Karpas-422 (cell line): Measurements from ENCODE around the gene STK4. TPM values are rescaled to one million over a fixed set of nuclear protein-coding genes. Genes with fewer than 3 reads are reported as not detected.
A peak's percentile ranks its signal among the peaks of the same experiment; 100 is the strongest.

ENCODE experiments used
- DNase-seq: peaks from one replicate; pipeline ENCODE4 v3.0.0-alpha.2; 2015
- H2AFZ ChIP-seq: fragments of 200-600 bp; sonication (generic); 2 replicates; pipeline ENCODE4 v1.6.1; 2014; ENCODE audit warnings: antibody characterized with exemption, low read length, mixed read lengths
- H3K27ac ChIP-seq: fragments of 200-600 bp; sonication (generic); 2 replicates; pipeline ENCODE4 v1.5.1; 2014; ENCODE audit warnings: mild to moderate bottlenecking, low read length, moderate library complexity
- H3K27me3 ChIP-seq: fragments of 200-600 bp; sonication (generic); 2 replicates; pipeline ENCODE4 v1.6.1; 2014; ENCODE audit warnings: low read length, mixed read lengths
- H3K36me3 ChIP-seq: fragments of 200-600 bp; sonication (generic); 2 replicates; pipeline ENCODE4 v1.6.1; 2014; ENCODE audit warnings: low read length, mixed read lengths; ENCODE audit not compliant: insufficient read depth
- H3K4me1 ChIP-seq: fragments of 200-600 bp; sonication (generic); 2 replicates; pipeline ENCODE4 v1.6.1; 2014; ENCODE audit warnings: mild to moderate bottlenecking, low read length, mixed read lengths
- H3K4me2 ChIP-seq: fragments of 200-600 bp; sonication (generic); 2 replicates; pipeline ENCODE4 v1.6.1; 2014; ENCODE audit warnings: low read length, low read depth, mild to moderate bottlenecking; ENCODE audit not compliant: poor library complexity, severe bottlenecking
- H3K4me3 ChIP-seq: fragments of 200-600 bp; sonication (generic); 2 replicates; pipeline ENCODE4 v1.5.1; 2014; ENCODE audit warnings: mild to moderate bottlenecking, antibody characterized with exemption, low read length, mixed read lengths
- H3K79me2 ChIP-seq: fragments of 200-600 bp; sonication (generic); 2 replicates; pipeline ENCODE4 v1.6.1; 2014; ENCODE audit warnings: mild to moderate bottlenecking, low read length, mixed read lengths
- H3K9ac ChIP-seq: fragments of 200-600 bp; sonication (generic); 2 replicates; pipeline ENCODE4 v1.6.0; 2014; ENCODE audit warnings: low read length
- H3K9me2 ChIP-seq: fragments of 200-600 bp; sonication (generic), shearing (Covaris generic); replicated peaks from 2 replicates; pipeline ENCODE4 v1.6.0; 2014; ENCODE audit warnings: mild to moderate bottlenecking, low read length, moderate library complexity; ENCODE audit not compliant: insufficient read depth
- H3K9me3 ChIP-seq: fragments of 300-700, 200-600 bp; sonication (generic); 2 replicates; pipeline ENCODE4 v1.6.1; 2014; ENCODE audit warnings: low read length, mixed read lengths
- H4K20me1 ChIP-seq: fragments of 200-600 bp; sonication (generic); 2 replicates; pipeline ENCODE4 v1.6.1; 2014; ENCODE audit warnings: mild to moderate bottlenecking, antibody characterized with exemption, low read length, low read depth; ENCODE audit not compliant: insufficient read depth
- total RNA-seq: library from RNA; depleted of rRNA; stranded (reverse); fragments of >200 nt; shearing (Covaris generic); gene quantifications from 2 replicates; pipeline ENCODE4 v1.2.3, GENCODE V29; 2014; ENCODE audit warnings: low replicate concordance

Gene STK4
- total RNA-seq, 1 experiment from 2014 or later = 89.0 TPM

DNA sequence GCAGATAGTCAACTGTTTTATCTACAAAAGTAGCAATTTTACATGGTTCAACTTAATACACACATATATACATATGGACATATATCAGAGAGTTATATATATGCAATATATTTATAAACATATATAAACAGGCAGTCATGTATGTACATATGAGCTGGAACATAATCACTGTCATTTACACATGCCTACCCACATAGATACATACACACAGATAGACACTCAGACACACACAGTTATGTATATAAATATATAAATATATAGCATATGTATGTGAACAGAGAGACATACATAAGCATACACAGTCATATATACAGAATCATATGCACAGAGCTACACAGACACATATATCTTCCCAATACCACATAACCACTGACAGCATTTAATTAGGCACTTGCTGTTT, 146.4 kb downstream of the STK4 start:
- no peak overlapping the region for H3K27ac ChIP-seq
- no peaks in the 10 kb centered on the region for H3K9me2 ChIP-seq
- no peaks in the 10 kb centered on the region for H3K27me3 ChIP-seq
- no peaks in the 10 kb centered on the region for H4K20me1 ChIP-seq
- H3K4me1 ChIP-seq = peaks cover 4% of the 10 kb centered on the region
- H3K4me3 ChIP-seq = no peak overlapping the region
- H2AFZ ChIP-seq = no peak overlapping the region
- no peak overlapping the region for H3K4me2 ChIP-seq
- no peaks in the 10 kb centered on the region for H3K79me2 ChIP-seq
- no peak for DNase-seq
- H3K36me3 ChIP-seq = no peaks in the 10 kb centered on the region
- H3K9ac ChIP-seq = no peak overlapping the region
- H3K9me3 ChIP-seq = no peaks in the 10 kb centered on the region

- H2AFZ ChIP-seq = no peak overlapping the region
- no peaks in the 10 kb centered on the region for H3K36me3 ChIP-seq
- DNase-seq = no peak
- peaks cover 4% of the 10 kb centered on the region for H3K4me1 ChIP-seq
- no peaks in the 10 kb centered on the region for H3K9me2 ChIP-seq
- no peak overlapping the region for H3K9ac ChIP-seq
- no peaks in the 10 kb centered on the region for H4K20me1 ChIP-seq
- no peak overlapping the region for H3K4me3 ChIP-seq
- H3K9me3 ChIP-seq = no peaks in the 10 kb centered on the region
- no peaks in the 10 kb centered on the region for H3K79me2 ChIP-seq
- no peak overlapping the region for H3K4me2 ChIP-seq
- no peaks in the 10 kb centered on the region for H3K27me3 ChIP-seq
- H3K27ac ChIP-seq = no peak overlapping the region
These were observed 147.6 kb downstream of the STK4 start for GRCh38 chr20:45113865-45114264.

DNA sequence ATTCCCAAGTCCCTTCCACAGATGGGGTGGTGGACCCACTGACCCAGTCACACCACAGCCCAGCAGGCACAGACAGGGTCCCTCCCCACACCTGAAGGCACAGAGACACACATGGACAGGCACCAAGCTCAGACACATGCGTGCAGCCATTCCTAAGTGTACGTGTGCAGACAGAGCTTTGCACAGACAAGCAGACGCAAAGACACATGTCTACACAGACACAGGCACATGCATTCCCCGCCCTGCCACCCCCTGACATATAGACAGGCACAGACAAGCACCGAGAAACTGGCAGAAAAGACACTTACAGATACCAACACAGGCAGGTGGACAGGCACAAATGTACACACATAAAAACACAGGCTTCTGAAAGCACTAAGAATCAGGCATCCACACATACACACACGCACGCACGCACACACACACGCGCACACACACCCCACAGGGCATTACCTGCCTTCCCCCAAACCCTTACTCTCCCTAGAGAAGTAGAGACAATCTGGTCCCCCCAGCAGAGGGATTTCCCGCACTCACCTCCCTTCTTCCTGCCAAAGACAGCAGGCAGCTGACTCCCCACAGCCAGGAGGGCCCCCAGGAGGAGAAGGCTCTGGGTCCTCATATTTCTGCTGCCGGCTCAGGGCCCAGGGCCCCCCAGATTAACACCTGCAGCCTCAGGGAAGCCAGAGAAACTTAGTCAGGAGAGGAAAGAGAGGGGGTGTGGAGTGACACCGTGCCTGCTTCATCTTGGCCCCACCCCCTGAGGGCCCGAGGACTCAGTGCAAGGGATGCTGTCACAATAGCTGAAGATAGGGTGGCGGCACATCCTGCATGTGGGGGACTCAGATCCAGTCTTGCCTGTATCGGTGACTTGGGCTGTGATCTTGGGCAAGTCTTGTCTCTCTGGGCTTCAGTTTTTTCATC, 148.4 kb downstream of the STK4 start, which contains the start of gene WFDC5:
Gene WFDC5, minus strand, starts transcription at position 710 of the 921 bp plus-strand sequence. Its CDS starts 91 bp downstream, at position 619.
- H3K27me3 ChIP-seq = no peaks in the 10 kb centered on the region
- H3K9me2 ChIP-seq = no peaks in the 10 kb centered on the region
- no peak within 1 kb of the TSS for H3K4me2 ChIP-seq
- no peaks in the 10 kb centered on the region for H3K79me2 ChIP-seq
- H3K9ac ChIP-seq = no peak within 1 kb of the TSS
- H3K27ac ChIP-seq = no peak within 1 kb of the TSS
- peaks cover 4% of the 10 kb centered on the region for H3K4me1 ChIP-seq
- no peak within 1 kb of the TSS for H2AFZ ChIP-seq
- H3K36me3 ChIP-seq = no peaks in the 10 kb centered on the region
- peak; percentile 52 for DNase-seq
- H4K20me1 ChIP-seq = no peaks in the 10 kb centered on the region
- no peaks in the 10 kb centered on the region for H3K9me3 ChIP-seq
- no peak within 1 kb of the TSS for H3K4me3 ChIP-seq

DNA sequence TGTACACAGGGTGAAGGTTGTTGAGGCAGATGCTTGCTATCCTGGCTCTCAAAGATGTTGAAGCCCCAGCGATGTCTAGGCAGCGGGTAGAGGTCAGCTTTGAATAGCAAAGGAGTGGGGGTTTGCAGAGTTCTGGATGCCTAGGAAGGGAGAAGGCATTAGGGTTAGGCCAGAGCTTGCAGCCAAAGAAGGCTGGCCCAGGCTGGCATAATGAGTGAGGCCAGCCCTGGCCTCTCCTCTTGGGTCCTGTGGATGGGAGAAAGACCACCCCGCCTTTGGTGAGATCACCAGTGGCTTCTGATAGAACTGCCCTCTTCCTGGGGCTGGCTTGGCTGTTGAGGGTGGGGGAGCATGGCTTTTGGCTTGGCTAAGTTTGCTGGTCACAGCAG, 149.1 kb downstream of the STK4 start:
- Histone ChIP-seq H3K36me3 (no peaks in the 10 kb centered on the region), H3K27me3 (no peaks in the 10 kb centered on the region), H4K20me1 (no peaks in the 10 kb centered on the region), H3K9ac (no peak overlapping the region), H3K4me2 (no peak overlapping the region), H3K9me2 (no peaks in the 10 kb centered on the region), H3K27ac (no peak overlapping the region), H2AFZ (no peak overlapping the region), H3K79me2 (no peaks in the 10 kb centered on the region), H3K9me3 (no peaks in the 10 kb centered on the region), H3K4me3 (no peak overlapping the region), H3K4me1 (peaks cover 4% of the 10 kb centered on the region)
- no peak for DNase-seq

DNA sequence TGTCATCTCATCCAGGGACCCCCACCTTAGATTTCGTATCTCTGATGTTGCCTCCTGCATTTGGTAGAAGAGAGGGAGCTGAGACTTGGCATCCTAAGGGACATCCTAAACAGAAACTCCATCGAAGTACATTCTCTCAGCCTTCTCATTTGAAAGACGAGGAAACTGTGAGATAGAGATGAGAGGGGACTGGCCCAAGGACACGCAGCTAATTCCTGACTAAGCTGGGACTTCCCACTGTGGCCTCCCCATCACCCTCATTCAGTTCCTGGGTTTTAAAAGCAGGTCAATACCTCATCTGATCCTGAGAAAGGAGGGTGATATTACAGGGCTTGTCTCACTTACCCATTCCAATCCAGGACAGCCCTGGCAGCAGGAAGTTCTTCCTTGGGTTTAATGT, 149.5 kb downstream of the STK4 start:
- no peaks in the 10 kb centered on the region for H3K9me3 ChIP-seq
- H3K79me2 ChIP-seq = no peaks in the 10 kb centered on the region
- no peaks in the 10 kb centered on the region for H3K9me2 ChIP-seq
- no peak for DNase-seq
- H3K4me1 ChIP-seq = peaks cover 4% of the 10 kb centered on the region
- no peak overlapping the region for H3K27ac ChIP-seq
- H4K20me1 ChIP-seq = no peaks in the 10 kb centered on the region
- no peak overlapping the region for H3K4me3 ChIP-seq
- no peak overlapping the region for H2AFZ ChIP-seq
- H3K4me2 ChIP-seq = no peak overlapping the region
- no peaks in the 10 kb centered on the region for H3K36me3 ChIP-seq
- no peak overlapping the region for H3K9ac ChIP-seq
- H3K27me3 ChIP-seq = no peaks in the 10 kb centered on the region

GRCh38 chr20:45117581-45117980, 151.3 kb downstream of the STK4 start:
- DNase-seq = peak; percentile 55

DNA sequence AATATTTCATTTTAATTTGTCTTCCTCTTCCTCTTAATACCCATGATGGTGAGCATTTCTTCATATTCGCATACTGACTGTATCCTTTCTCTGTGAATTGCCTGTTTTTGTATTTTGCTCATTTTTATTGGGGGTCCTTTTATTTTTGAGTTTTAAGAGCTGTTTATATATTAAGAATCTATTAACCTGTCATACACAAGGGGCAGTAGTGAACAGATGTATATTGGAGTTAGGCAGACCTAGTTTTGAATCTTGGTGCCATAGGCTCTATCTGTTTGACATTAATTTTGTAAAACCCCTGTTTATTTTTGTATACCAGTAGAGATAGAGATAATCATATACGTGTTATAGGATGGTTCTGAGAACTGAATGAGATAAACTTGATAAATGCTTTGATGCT, 151.7 kb downstream of the STK4 start:
- Histone ChIP-seq H3K9ac (no peak overlapping the region), H3K9me3 (no peaks in the 10 kb centered on the region), H3K4me2 (no peak overlapping the region), H3K9me2 (no peaks in the 10 kb centered on the region), H3K27ac (no peak overlapping the region), H3K27me3 (no peaks in the 10 kb centered on the region), H3K4me3 (no peak overlapping the region), H3K79me2 (no peaks in the 10 kb centered on the region), H2AFZ (no peak overlapping the region), H3K4me1 (peaks cover 4% of the 10 kb centered on the region), H4K20me1 (no peaks in the 10 kb centered on the region), H3K36me3 (no peaks in the 10 kb centered on the region)
- DNase-seq = no peak

More at GRCh38 chr20:45117581-45117980, 151.3 kb downstream of the STK4 start:
- H3K9me2 ChIP-seq = no peaks in the 10 kb centered on the region
- H3K27ac ChIP-seq = no peak overlapping the region
- H3K27me3 ChIP-seq = no peaks in the 10 kb centered on the region
- no peaks in the 10 kb centered on the region for H3K36me3 ChIP-seq
- H3K4me3 ChIP-seq = no peak overlapping the region
- no peak overlapping the region for H3K4me2 ChIP-seq
- H4K20me1 ChIP-seq = no peaks in the 10 kb centered on the region
- H3K9ac ChIP-seq = no peak overlapping the region
- H3K4me1 ChIP-seq = peaks cover 4% of the 10 kb centered on the region
- H3K9me3 ChIP-seq = no peaks in the 10 kb centered on the region
- H3K79me2 ChIP-seq = no peaks in the 10 kb centered on the region
- no peak overlapping the region for H2AFZ ChIP-seq

GRCh38 chr20:45119556-45120266, 153.4 kb downstream of the STK4 start:
- Histone ChIP-seq H3K9ac (no peak overlapping the region), H3K4me3 (no peak overlapping the region), H3K4me1 (peaks cover 4% of the 10 kb centered on the region), H2AFZ (no peak overlapping the region), H3K27ac (no peak overlapping the region), H3K36me3 (no peaks in the 10 kb centered on the region), H3K79me2 (no peaks in the 10 kb centered on the region), H3K9me3 (no peaks in the 10 kb centered on the region), H4K20me1 (no peaks in the 10 kb centered on the region), H3K27me3 (no peaks in the 10 kb centered on the region), H3K9me2 (no peaks in the 10 kb centered on the region), H3K4me2 (no peak overlapping the region)
- no peak for DNase-seq
